Measurements from ENCODE around the gene MRPL17.

- TF ChIP-seq CTCF (conservative IDR thresholded peaks at IDR 0.05; ENCODE audit: low read depth in 2 of 2) (no peak), CREB1 (CRISPR knock-in tag; IDR thresholded peaks at IDR 0.05; ENCODE audit: low read depth) (no peak), JUNB (IDR thresholded peaks at IDR 0.05; ENCODE audit: unreplicated experiment) (no peak), EZH2 (IDR thresholded peaks at IDR 0.05; ENCODE audit: low read depth, unreplicated experiment) (no peak), REST (IDR thresholded peaks at IDR 0.05; ENCODE audit: unreplicated experiment) (no peak), ETS1 (IDR thresholded peaks at IDR 0.05) (no peak), EZH2phosphoT487 (IDR thresholded peaks at IDR 0.05; ENCODE audit: unreplicated experiment) (no peak), POLR2AphosphoS5 (IDR thresholded peaks at IDR 0.05; ENCODE audit: low read depth) (no peak), ZNF114 (CRISPR knock-in tag; IDR thresholded peaks at IDR 0.05) (no peak), ZNF462 (CRISPR knock-in tag; IDR thresholded peaks at IDR 0.05) (no peak), ZNF331 (CRISPR knock-in tag; IDR thresholded peaks at IDR 0.05; ENCODE audit: low read depth) (no peak), NANOG (IDR thresholded peaks at IDR 0.05; ENCODE audit: borderline replicate concordance) (no peak), STAT1 (IDR thresholded peaks at IDR 0.05; ENCODE audit: unreplicated experiment) (no peak)
Observed at GRCh38 chr11:6664551-6664950, 18.6 kb downstream of the MRPL17 start.

All from GM23338 (cell line).